Measurements from ENCODE around the gene FMN1.

DNA sequence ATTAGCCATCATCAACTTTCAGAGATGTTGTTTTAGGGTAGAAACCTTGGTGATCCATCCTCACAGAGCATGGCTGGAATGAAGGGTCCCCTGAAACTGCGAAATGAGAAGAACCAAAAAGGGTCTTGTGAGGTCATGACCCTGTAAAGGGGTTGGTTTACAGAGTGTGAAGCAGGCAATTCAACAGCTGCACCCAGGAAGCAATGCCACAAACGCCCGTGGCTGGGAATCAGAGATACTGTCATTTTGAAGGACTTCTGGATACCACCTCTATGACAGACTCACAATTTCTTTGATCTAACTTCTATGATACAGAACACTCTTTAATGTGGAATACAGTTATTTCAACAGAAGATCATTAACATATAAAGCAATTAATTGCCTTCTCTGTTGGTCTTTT is 397.7 kb downstream of the FMN1 start:
- no peak for TF ChIP-seq GATA2 (IDR thresholded peaks at IDR 0.05; ENCODE audit: low read depth, low read length)
- TF ChIP-seq GATA3 (IDR thresholded peaks at IDR 0.05; ENCODE audit: low read depth, low read length), result no peak

Data from SH-SY5Y (cell line).